ENCODE data around the gene DARS2. TPM values are rescaled to one million over a fixed set of nuclear protein-coding genes. Genes with fewer than 3 reads are reported as not detected.

DARS2 gene
- total and polyA plus RNA-seq, 2 experiments from 2014 or later, result 13.1 to 17.7 TPM

DNA sequence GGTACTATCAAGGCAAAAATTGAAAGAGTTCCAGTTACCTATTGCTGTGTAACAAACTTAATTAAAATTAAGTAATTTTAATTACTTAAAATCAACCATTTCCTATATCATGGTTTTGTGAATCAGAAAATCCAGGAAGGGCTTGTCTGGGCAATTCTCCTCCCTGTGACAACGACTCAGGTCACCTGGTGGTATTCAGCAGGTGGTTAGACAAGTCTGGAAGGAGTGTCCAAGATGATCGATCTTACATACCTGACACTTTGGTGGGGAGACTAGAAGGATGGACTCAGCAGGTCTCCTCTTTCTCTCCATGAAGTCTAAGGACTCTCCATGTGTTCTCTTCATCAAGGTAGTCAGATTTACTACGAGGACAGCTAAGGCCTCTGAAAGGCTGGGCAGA is 69.7 kb downstream of the DARS2 start:
- H3K4me3 ChIP-seq, result no peak overlapping the region
- H3K9me2 ChIP-seq (replicated peaks; ENCODE audit: insufficient read depth), result no peaks in the 10 kb centered on the region
- H3K79me2 ChIP-seq, result no peaks in the 10 kb centered on the region
- H3K9me3 ChIP-seq (ENCODE audit: low read depth), result no peaks in the 10 kb centered on the region
- 70% methylated on average over 3 of the region's 3 CpGs for WGBS (ENCODE audit: low lambda C conversion rate, missing lambda C conversion rate)
- H3K4me2 ChIP-seq, result no peak overlapping the region
- H3K27me3 ChIP-seq, result no peaks in the 10 kb centered on the region
- H3K36me3 ChIP-seq (replicated peaks; ENCODE audit: insufficient read depth, low read depth), result no peaks in the 10 kb centered on the region
- no peaks in the 10 kb centered on the region for H3K4me1 ChIP-seq (ENCODE audit: insufficient read depth)
- DNase-seq (ENCODE audit: low spot score), result no peak
- H3K27ac ChIP-seq, result no peak overlapping the region
- TF ChIP-seq, protein P1, sequence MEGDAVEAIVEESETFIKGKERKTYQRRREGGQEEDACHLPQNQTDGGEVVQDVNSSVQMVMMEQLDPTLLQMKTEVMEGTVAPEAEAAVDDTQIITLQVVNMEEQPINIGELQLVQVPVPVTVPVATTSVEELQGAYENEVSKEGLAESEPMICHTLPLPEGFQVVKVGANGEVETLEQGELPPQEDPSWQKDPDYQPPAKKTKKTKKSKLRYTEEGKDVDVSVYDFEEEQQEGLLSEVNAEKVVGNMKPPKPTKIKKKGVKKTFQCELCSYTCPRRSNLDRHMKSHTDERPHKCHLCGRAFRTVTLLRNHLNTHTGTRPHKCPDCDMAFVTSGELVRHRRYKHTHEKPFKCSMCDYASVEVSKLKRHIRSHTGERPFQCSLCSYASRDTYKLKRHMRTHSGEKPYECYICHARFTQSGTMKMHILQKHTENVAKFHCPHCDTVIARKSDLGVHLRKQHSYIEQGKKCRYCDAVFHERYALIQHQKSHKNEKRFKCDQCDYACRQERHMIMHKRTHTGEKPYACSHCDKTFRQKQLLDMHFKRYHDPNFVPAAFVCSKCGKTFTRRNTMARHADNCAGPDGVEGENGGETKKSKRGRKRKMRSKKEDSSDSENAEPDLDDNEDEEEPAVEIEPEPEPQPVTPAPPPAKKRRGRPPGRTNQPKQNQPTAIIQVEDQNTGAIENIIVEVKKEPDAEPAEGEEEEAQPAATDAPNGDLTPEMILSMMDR (IDR thresholded peaks at IDR 0.05; ENCODE audit: poor library complexity), result no peak
- no peak overlapping the region for H2AFZ ChIP-seq
- no peaks in the 10 kb centered on the region for H4K20me1 ChIP-seq (ENCODE audit: insufficient read depth, poor library complexity, severe bottlenecking)

DNA sequence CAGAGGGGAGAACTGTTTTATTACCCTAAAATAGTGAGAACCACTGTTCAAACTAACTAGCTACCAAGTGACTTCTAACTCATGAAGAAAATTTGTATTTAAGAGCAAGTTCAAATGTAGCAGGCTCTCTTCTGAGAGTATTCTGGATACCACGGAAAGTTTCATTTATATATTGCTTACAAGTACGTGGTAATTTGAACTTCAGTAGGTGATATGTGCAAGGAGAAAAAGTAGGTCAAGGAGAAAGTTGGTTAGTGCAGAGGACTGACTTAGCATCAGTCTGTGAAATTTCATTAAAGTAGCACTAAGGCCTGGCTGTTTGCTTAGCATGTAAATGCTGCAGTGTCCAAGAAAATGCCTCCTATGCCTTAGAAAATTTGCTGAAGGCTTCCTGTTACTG is 76.0 kb downstream of the DARS2 start:
- no peaks in the 10 kb centered on the region for H3K4me1 ChIP-seq (ENCODE audit: insufficient read depth)
- no peak overlapping the region for H2AFZ ChIP-seq
- H3K27me3 ChIP-seq, result no peaks in the 10 kb centered on the region
- no peak for DNase-seq (ENCODE audit: low spot score)
- H3K9me2 ChIP-seq (replicated peaks; ENCODE audit: insufficient read depth), result no peaks in the 10 kb centered on the region
- H3K27ac ChIP-seq, result no peak overlapping the region
- WGBS (ENCODE audit: low lambda C conversion rate, missing lambda C conversion rate), result 91% methylated on average over 2 of the region's 2 CpGs
- H3K36me3 ChIP-seq (replicated peaks; ENCODE audit: insufficient read depth, low read depth), result no peaks in the 10 kb centered on the region
- no peaks in the 10 kb centered on the region for H3K79me2 ChIP-seq
- TF ChIP-seq EZH2phosphoT487 (IDR thresholded peaks at IDR 0.05; ENCODE audit: low read depth, severe bottlenecking, unreplicated experiment), result no peak
- TF ChIP-seq, protein P1 (IDR thresholded peaks at IDR 0.05; ENCODE audit: poor library complexity), result no peak
- TF ChIP-seq EZH2 (IDR thresholded peaks at IDR 0.05; ENCODE audit: borderline replicate concordance), result no peak
- H3K9me3 ChIP-seq (ENCODE audit: low read depth), result no peaks in the 10 kb centered on the region
- H4K20me1 ChIP-seq (ENCODE audit: insufficient read depth, poor library complexity, severe bottlenecking), result no peaks in the 10 kb centered on the region
- H3K4me2 ChIP-seq, result no peak overlapping the region
- no peak overlapping the region for H3K4me3 ChIP-seq

DNA sequence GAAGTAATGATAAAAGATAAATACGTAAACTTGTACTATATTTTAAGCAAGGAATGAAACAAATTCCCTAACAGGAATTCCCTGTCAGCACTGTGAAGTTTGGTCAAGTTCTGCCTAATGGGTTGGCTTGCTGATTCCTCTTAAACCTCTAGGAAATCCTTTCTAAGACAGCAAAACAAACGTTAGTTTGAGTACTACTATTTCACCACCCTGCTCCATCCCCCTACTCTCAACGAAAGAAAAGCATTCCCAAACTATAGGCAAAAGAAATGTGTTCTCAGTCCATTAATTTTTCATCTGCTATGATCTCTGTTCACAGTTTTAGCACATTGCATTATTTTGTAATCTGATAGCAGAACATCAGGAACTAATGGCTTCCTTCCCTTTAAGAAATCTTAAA is 76.5 kb downstream of the DARS2 start:
- WGBS (ENCODE audit: low lambda C conversion rate, missing lambda C conversion rate), result 44% methylated on average over 3 of the region's 3 CpGs
- Histone ChIP-seq H2AFZ (no peak overlapping the region), H3K79me2 (no peaks in the 10 kb centered on the region), H3K4me1 (ENCODE audit: insufficient read depth) (no peaks in the 10 kb centered on the region), H4K20me1 (ENCODE audit: insufficient read depth, poor library complexity, severe bottlenecking) (no peaks in the 10 kb centered on the region), H3K4me2 (no peak overlapping the region), H3K4me3 (no peak overlapping the region), H3K27ac (no peak overlapping the region), H3K9me2 (replicated peaks; ENCODE audit: insufficient read depth) (no peaks in the 10 kb centered on the region), H3K9me3 (ENCODE audit: low read depth) (no peaks in the 10 kb centered on the region), H3K27me3 (no peaks in the 10 kb centered on the region), H3K36me3 (replicated peaks; ENCODE audit: insufficient read depth, low read depth) (no peaks in the 10 kb centered on the region)
- no peak for TF ChIP-seq EZH2phosphoT487 (IDR thresholded peaks at IDR 0.05; ENCODE audit: low read depth, severe bottlenecking, unreplicated experiment)
- TF ChIP-seq EZH2 (IDR thresholded peaks at IDR 0.05; ENCODE audit: borderline replicate concordance), result no peak
- TF ChIP-seq, protein P1 (IDR thresholded peaks at IDR 0.05; ENCODE audit: poor library complexity), result no peak
- no peak for DNase-seq (ENCODE audit: low spot score)
